CD4-positive, alpha-beta T cell treated with Interleukin-4 for 1 hour (primary cell): ENCODE measurements around the gene GSTP1.
"Not testable (repeated sequence)": the region's sequence is repeated elsewhere in the genome, so short reads cannot be mapped to it uniquely, and the experiment has no call there.

Source experiments
- DNase-seq, 2 donors: peaks; one replicate each; pipeline ENCODE4 v3.0.0-alpha.2; 2020 to 2022

GSTP1 gene

DNA sequence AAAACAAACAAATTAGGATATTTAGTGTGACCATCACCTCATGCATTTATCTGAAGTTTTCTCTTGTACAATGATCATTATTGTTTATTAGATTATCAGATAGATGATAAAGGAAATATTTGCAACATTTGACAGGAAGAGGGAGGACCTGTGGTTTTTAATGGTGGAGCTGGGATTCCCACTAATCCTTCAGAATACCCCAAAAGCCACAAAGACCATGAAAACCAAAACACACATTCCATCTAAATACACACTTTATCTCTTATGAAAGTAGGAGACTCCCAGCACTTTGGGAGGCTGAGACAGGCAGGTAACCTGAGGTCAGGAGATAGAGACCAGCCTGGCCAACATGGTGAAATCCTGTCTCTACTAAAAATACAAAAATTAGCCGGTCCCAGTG is 15.5 kb downstream of the GSTP1 start:
- no peak for DNase-seq

DNA sequence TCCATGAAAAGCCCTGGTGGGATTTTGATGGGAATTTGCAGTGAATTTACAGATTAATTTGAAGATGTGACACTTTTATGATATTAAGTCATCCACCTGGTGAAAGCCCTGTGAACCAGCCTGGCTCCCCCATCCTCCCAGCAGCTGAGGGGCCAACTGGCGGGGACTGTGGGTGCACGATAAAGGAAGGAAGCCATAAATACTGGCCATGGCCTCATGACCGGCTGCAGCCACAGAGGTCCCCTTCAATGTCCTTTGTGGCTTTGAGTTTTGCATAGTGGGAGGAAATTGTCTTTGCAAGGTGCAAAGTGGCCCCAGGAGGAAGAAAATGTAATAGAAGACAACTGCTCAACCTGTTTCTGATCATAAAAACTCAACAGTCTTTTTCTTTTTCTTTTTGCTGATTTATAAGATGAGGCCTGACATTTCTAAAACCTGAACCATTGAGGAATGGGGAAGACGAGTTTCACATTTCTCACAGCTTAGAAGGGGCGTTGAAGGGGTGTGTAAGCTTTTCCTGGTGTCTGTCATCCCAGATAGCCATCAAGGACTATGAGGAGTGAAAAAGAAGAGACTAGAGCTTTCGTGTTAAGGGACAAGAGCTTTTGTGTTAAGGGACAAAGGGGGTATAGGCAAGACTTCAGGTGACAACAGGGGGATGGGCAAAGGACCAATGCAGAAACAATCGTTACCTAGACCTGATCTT is 16.9 kb downstream of the GSTP1 start:
- DNase-seq, result no peak

DNA sequence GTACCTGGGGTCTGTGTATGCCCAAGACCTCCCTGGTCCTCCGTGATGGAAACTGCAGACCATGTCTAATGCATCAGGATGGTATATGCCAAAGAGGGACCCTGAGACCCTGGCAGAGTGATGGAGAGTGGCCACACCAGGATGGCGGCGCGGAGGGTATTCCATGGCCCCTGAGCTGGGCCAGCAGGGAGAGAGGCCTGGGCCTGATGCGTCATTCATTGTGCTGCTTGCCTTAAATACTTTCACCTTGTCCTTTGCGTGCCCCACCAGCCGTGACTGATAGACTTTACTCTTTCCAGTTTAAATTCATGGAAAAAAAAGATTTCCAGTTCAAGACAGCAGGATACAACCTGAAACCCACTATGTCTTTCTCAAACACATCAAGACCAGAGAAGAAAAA is 17.5 kb downstream of the GSTP1 start:
- no peak for DNase-seq

DNA sequence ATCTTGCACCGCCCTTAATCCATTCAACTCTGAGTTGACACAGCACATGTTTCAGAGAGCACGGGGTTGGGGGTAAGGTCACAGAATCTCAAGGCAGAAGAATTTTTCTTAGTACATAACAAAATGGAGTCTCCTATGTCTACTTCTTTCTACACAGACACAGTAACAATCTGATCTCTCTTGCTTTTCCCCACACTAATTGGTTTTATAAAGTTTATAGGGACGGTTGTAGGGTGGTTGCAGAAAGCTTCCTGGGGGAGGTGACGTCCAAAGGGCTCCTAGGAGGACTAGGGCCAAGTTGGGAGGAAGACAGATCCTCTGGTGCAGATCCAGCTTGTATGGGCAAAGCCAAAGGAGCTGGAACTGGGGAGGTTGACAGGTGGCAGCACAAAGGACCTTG is 20.5 kb downstream of the GSTP1 start:
- not testable (repeated sequence) for DNase-seq

DNA sequence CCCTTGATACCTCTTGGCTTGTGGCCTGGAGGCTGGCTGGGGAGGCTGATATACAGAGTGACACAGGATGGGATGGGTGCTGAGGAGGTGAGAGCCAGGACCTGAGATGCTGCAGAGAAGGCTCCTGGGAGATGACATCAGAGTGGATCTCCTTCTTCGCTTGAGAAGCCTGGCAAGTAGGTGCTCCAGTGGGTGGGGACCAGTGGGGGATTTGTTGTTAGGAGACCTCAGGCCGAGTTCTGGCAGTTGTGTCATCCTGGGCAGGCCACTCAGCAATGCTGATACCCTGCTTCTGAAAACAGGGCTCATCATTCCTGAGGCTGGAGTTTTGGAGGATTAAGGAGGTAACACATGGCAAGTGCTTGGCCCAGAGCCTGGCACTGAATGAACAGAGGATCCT is 21.2 kb downstream of the GSTP1 start:
- no peak for DNase-seq

DNA sequence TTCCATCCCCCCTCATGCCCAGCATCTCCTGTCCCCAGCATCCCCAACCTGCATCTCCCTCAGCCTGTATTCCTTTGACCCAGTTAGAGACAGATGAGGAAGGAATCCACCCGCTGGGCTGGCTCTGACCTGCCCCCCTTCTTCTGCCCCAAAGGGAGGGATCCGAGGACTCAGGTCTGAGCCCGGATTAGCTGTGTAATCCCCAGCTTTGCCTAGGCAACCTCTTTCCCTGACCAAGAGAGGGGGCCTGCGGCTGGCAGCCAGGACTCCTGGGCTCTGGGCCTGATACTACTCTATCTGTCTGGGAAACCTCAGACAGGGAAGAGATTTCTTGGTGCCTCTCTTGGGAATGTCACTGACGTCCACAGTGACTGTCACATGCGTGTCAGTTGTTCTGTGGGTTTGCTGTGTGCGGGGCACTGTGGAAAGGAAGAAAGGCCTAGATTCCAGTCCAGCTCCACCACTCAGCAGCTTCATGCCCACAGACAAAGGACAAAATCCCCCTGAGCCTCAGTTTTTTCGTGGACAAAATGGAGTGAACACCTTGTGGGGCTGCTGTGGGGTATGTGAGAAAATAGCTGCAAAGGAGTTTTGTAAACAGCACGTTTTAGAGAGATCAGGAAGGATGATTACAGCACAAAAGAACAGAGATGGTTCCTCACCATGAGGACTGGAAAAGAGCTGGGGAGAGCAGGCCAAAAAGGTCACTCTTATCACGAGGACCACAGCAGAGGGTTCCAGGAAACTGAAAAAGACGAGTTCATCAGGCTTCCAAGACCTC is 21.8 kb downstream of the GSTP1 start:
- no peak for DNase-seq

DNA sequence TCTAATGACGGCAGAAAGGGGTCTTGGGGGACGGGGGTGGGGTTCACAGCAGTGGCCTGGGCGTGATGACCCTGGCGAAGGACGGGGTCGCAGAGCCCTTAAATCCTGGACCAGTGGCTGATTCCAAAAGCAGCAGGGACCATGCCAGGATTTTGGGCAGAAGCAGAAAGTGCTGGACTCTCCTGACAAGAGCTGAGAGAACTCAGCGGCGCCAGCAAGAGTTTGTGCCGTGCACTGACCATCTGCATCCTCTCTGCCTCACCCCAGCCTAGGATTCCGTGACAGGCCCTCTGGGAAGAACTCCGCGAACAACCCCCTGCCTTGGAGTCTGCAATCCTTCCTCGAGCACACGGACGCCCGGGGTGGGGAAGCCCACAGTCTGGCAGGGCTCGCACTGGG is 22.5 kb downstream of the GSTP1 start:
- no peak for DNase-seq

DNA sequence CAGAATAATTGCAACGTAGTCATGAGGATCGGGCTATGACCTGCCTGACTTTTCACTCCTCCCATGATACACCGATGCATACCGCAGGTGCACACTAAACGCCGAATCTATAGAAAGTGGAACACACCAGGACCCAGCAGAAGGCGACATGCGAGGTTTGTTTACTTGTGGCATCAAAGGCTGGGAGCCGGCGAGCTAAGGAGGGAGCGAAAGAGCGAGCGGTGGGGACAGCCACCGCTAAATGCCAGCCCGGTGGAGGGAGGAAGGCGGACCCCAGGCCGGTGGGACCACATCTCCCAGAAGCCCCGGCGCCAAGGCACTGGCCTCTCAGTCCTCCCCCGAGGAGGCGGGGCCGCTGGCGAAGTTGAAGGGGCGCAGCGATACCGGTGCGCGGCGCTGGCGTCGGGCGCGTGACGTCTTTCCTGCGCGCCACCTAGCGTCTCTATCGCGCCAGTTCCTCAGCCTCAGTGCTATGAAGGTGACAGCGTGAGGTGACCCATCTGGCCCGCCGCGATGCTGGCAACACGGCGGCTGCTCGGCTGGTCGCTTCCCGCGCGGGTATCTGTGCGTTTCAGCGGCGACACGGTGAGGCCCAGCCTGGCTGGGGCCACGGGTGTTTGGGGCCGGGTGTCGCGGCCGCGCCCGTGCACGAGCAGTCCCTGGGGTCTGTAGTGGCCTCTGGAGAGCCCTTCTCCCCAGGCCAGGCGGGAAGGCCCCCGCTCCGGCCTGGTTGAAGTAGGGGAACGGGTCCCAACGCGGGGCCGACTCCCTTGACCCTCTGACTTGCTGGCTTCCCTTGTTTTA is 23.1 kb downstream of the GSTP1 start, which contains the start of gene NDUFV1:
TSS of gene NDUFV1 (plus strand) at position 445 of the 804 bp plus-strand sequence. CDS start at position 514, 69 bp downstream.
- DNase-seq, result peak; percentile 96

DNA sequence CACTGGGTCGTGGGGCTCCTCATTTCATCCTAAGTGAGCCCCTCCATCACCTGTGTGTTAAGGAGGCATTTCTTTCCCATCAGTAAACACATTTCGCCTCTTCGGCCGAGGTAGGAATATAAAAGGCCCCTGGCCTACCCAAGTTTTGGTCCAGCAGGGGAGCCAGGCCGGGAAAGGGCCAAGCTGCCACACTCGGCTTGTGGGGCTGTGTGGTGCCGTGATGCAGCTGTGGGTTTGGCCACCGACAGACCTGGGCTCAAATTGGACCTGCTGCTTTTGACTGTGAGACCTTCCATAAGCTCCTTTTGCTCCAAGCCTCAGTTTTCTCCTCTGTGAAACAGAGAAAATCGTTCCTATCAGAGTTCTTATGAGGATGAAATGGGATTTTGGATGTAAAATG is 23.9 kb downstream of the GSTP1 start:
- DNase-seq, result no peak

DNA sequence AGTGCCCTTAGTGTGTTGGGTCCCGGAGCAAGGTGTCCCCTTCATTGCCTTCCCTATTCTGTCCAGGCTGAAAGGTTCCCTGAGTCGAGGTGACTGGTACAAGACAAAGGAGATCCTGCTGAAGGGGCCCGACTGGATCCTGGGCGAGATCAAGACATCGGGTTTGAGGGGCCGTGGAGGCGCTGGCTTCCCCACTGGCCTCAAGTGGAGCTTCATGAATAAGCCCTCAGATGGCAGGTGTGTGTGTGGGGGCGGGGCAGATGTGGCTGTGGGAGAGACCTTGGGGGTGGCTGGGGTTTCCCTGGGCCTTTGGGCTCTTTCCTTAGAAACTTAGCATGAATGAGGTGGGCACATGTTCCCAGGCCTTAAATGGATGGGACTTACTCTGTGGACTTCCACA is 24.9 kb downstream of the GSTP1 start:
- DNase-seq, result no peak

DNA sequence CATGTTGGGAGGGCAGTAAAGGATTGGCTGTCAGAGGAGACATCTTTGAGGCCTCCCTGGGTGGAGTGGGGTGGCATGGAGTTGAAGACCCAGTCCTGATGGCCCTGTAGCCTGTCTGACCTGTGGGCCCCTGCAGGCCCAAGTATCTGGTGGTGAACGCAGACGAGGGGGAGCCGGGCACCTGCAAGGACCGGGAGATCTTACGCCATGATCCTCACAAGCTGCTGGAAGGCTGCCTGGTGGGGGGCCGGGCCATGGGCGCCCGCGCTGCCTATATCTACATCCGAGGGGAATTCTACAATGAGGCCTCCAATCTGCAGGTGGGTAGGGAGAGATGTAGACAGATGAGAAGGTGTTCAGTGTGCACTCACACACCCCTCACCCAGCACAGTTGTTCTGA is 25.7 kb downstream of the GSTP1 start:
- no peak for DNase-seq

DNA sequence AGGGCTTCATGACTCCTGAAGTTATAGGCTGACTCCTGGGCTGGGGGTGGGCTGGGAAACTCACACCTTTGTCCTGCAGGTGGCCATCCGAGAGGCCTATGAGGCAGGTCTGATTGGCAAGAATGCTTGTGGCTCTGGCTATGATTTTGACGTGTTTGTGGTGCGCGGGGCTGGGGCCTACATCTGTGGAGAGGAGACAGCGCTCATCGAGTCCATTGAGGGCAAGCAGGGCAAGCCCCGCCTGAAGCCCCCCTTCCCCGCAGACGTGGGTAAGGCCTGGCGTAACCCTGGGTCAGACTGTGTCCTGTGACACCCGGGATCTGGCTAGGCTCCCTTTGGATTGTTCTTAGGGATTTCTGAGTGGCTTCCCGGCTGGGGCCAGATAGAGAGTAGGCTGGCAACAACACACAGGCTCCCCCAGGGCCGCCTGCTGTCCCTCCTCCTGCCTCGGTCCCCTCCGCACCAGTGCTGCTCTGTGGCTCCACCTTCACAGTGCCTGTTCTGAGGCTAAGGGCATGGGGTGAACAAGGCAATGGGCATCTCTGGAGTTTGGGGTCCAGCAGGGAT is 26.8 kb downstream of the GSTP1 start:
- no peak for DNase-seq

DNA sequence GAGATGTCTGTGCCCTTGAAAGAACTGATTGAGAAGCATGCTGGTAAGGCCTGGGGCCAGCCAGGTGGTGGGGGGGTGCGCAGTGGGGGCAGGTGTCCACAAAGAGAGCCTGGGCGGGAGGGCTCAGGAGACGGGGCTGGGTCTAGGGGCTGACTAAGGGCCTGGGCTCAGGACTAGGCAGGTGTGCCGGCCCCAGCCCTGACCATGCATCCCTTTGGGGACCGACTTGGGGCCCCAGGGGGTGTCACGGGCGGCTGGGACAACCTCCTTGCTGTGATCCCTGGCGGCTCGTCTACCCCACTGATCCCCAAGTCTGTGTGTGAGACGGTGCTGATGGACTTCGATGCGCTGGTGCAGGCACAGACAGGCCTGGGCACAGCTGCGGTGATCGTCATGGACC is 27.6 kb downstream of the GSTP1 start:
- no peak for DNase-seq

DNA sequence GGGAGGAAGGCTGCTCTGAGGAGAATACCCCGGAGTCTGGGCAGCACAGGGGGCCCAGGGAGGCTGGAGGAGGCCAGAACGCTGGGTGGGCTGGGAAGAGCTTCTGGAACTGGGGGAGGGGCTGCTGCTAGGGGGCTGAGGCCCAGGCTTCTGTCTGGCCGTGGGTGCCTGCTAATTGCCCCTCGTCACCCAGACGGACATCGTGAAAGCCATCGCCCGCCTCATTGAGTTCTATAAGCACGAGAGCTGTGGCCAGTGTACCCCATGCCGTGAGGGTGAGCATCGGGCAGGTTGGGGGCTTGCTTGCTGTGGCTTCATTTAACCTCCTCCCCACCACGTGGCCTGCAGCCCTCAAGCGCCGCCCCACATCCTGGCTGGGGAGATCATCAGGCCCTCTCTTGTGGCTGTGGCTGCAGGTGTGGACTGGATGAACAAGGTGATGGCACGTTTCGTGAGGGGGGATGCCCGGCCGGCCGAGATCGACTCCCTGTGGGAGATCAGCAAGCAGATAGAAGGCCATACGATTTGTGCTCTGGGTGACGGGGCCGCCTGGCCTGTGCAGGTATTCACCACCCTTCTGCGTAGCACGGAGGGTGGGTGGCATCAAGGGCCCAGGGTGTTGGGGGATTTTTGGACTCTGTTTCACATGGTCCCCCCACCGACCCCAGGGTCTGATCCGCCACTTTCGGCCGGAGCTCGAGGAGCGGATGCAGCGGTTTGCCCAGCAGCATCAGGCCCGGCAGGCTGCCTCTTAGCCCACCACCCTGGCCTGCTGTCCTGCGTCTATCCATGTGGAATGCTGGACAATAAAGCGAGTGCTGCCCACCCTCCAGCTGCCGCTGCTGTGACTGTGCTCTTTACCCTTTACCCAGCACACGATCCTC is 28.3 kb downstream of the GSTP1 start:
- no peak for DNase-seq

DNA sequence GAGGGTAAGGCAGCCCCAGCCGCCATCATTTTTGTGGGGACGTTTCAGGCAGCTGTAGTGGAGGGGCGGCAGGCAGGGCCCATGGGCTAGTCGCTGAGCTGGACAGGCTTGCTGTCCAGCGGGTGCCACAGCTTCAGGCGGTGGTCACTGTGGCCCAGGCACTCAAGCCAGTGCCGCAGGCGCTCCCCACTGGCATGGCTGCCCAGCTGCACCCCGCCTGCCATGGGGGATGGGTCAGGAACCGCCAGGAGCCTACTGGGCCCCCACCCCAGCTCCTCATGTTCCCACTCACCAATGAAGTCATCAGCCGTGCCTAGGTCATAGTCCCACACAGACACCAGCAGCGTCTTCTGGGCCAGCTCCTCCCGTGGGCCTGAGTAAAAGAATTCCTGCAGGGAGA is 29.1 kb downstream of the GSTP1 start:
- no peak for DNase-seq

DNA sequence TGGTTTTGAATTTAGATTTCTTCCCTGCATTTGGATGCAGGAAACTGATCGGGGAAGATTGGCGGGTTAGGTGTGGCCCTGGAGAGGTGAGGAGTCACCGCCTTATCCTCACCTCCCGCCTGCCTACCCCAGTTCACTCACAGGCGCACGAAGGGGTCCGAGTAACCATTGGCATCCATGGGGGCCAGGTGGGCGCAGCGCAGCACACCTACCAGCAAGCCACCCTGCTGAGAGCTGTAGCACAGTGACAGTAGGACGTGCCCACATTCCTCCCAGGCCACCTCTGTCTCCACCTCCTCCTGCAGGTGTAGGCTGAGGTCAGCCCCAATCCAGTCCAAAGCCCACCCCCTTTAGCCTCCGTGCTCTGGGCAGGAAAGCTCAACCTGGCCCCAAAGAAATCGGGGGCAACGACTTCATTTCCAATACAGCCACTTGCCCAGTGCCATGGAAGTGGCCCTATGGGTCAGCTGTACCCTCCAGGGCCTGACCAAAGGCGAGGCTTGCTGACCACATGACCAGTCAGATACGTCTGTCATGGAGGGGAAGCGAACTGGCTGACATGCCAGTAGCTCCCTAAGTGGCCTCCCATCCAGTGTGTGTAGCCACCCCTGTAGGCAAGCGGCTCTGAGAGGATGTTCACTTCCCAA is 29.8 kb downstream of the GSTP1 start:
- no peak for DNase-seq

DNA sequence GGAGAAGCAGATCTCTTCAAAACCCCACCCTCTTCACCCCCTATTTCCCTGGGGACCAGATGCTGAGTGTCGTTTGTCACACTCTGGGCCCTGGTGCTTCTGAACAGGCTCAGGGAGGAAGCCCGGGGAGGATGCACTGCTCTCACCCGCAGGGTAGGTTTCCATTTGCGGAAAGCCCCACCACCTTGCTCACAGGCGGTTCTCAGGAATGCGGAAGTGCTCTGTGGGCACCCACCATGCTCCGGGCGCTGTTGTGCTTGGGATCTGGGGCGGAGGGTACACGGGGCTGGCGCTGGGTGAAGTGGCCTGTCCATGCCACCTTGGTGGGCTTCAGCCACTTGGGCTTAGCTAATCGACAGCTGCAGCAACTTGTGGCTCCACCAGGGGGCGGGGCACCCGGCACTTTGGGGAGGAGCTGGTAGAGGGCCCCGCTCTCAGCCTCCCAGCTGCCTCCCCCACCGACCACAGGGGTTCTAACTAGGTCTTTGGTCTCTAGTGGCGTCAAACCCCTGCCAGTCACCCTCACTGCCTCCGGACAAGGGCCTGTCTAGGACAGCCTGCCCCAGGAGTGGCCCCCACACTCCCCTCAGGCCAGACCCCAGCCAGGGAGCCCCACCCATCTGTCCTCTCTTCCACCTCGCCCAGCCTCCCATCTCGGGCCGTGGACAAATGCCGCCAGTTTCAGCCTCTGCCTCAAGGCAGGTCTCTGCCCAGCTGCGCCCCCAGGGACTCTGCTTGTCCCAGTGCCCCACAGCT is 30.5 kb downstream of the GSTP1 start:
- DNase-seq, result peak; percentile 92 to 95

DNA sequence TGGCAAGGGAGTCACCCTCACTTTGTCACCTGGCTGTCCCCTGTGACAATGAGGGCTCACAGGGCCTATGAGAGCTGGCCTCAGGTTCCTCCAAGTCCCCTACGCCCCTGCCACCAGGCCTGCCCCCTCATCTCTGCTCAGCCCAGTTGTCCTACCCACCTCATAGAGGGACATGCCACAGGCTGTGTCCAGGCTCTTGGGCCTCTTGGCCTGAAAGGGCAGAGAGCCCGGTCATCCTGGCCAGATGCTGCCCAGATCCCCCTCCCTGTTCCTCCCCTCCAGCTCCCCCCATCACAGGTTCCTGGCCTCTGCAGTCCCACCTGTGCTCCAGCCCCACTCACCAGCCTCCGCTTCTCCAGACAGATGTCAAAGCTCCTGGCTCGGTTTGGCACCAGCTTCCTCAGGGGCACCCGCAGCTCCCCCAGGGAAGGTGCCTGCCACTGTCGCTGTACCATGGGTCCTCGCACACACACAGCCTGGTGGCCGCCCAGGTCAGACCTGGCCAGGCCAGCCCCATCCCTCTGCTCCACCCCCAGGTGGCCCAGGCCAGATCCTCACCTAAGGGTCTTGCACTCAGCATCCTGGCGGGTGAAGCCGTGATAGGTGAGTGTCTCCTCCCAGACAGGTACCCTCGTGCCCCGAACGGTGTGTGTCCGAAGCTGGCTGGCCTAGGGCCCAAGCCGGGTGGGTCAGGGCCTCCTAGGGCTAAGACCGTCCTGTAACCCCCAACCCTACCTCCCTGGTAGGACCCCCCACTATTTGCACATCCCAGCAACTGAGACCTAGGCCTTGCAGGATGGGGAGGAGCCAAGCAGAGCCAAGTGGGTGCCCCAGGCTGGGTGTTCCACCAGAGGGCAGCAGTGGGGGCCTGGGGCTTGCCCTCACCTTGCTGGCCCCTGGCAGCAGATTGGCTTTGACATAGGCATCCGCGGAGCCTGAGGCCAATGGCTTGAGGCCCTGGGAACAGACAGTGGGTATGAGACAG is 31.4 kb downstream of the GSTP1 start:
- DNase-seq, result peak; percentile 56 to 62

DNA sequence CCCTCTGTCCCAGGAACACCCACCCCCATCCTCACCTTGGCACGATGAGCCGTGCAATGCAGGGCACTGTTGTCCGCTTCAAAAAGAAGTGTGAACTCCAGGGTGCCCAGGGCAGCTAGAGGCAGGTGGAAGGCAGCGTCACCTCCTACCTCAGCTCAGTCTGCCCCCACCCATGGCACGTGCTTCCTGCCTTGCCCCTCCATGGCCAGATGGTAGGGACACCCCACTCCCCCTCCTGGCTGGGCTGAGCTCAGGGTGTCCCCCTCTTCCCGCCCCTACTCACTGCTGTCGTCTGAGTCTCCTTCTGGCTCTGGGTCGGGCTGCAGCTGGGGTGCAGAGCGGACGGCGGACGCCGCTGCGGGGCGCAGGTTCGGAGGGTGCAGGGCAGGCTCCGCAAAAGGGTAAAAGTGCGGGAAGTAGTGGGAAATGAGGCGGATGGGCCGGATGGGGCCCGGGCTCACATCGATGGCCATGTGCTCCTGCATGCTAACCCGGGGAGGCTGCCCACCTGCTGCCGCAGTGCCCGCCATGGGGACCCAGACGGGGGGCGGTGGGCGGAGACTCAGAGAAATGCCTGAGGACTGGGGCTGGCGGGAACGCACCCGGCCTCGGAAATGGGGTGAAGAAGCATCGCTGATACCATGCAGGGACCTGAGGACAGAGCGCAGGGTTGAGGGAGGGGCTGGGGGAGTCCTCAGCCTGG is 32.3 kb downstream of the GSTP1 start:
- DNase-seq, result peak in 1 of 2 donors; percentile 42
